ENCODE data around the gene HIVEP1.

GRCh38 chr6:12160326-12160725 lies 148.2 kb downstream of the HIVEP1 start:
- TF ChIP-seq ZNF274 (IDR thresholded peaks at IDR 0.05; ENCODE audit: low read depth, low read length) (no peak), SUZ12 (IDR thresholded peaks at IDR 0.05; ENCODE audit: extremely low read depth, insufficient read depth, insufficient read length) (no peak), YY1 (IDR thresholded peaks at IDR 0.05; ENCODE audit: insufficient read depth, insufficient read length) (no peak)
